Left ventricle myocardium superior (tissue), 1 donor: ENCODE measurements around the gene ATP5F1D. TPM values are rescaled to one million over a fixed set of nuclear protein-coding genes. Genes with fewer than 3 reads are reported as not detected.
"Not testable (repeated sequence)": the region's sequence is repeated elsewhere in the genome, so short reads cannot be mapped to it uniquely, and the experiment has no call there.

ENCODE experiments used
- ATAC-seq: fragments of 200-7000 bp; cut with Tn5 transposase; one replicate; pipeline ENCODE4 v1.9.1; 2020; ENCODE audit warnings: mild to moderate bottlenecking, moderate library complexity
- DNase-seq: peaks from one replicate; pipeline ENCODE4 v3.0.0-alpha.2; 2020
- intact Hi-C: fragments of 100-400 bp; cut with micrococcal nuclease; formaldehyde crosslinking; loops from one replicate; pipeline ENCODE4 v1.11.0; 2022
- total RNA-seq: library from RNA; stranded (reverse); fragmentation: NEBNext Ultra II Directional; extraction: Animal tissue kit (Norgen Biotek cat#: 25700); gene quantifications from one replicate; pipeline ENCODE4 v1.2.1, GENCODE V29; 2021
- donor health status: DM: no; HTN: yes; CAD: no; lungs with severe emphysema.

The ATP5F1D gene
- total RNA-seq, 1 donor from 2014 or later: 686 TPM

GRCh38 chr19:1240925-1241324, 626 bp upstream of the ATP5F1D start:
- DNase-seq (no peak), ATAC-seq (no peak)
- intact Hi-C loops: no loop called here

GRCh38 chr19:1243768-1244692, 2.5 kb downstream of the ATP5F1D start:
- ATAC-seq (peak; percentile 44), DNase-seq (peak; percentile 94)
- intact Hi-C loops: no loop called here

- intact Hi-C loops: no loop called here
- ATAC-seq (peak; percentile 38), DNase-seq (peak; percentile 93)
These were observed 3.3 kb downstream of the ATP5F1D start for GRCh38 chr19:1244693-1245451.

GRCh38 chr19:1245494-1246264, 4.1 kb downstream of the ATP5F1D start:
- ATAC-seq: peak; percentile 42
- DNase-seq: peak; percentile 94
- intact Hi-C loops: no loop called here

- ATAC-seq, intact Hi-C loops: not testable (repeated sequence)
- DNase-seq: peak; percentile 63
These were observed 4.9 kb downstream of the ATP5F1D start for GRCh38 chr19:1246265-1247087.

GRCh38 chr19:1247748-1248138, 6.2 kb downstream of the ATP5F1D start:
- no peak for ATAC-seq
- intact Hi-C loops: no loop called here
- DNase-seq: no peak

- ATAC-seq (peak; percentile 33), DNase-seq (peak; percentile 93)
- intact Hi-C loops: no loop called here
These were observed 6.7 kb downstream of the ATP5F1D start, which contains the start of gene MIDN for GRCh38 chr19:1248139-1248785. Gene MIDN (plus strand): TSS chr19:1248583. CDS start chr19:1250297, 1,714 bp downstream.

- DNase-seq: peak; percentile 91
- ATAC-seq: peak; percentile 9
- intact Hi-C loops: no loop called here
These were observed 7.3 kb downstream of the ATP5F1D start for GRCh38 chr19:1248786-1249297.

GRCh38 chr19:1249298-1249989, 7.9 kb downstream of the ATP5F1D start:
- ATAC-seq: peak; percentile 6

GRCh38 chr19:1249990-1250436, 8.5 kb downstream of the ATP5F1D start:
- intact Hi-C loops: no loop called here
- ATAC-seq (no peak), DNase-seq (no peak)

More at GRCh38 chr19:1249298-1249989, 7.9 kb downstream of the ATP5F1D start:
- intact Hi-C loops: no loop called here
- DNase-seq: peak; percentile 97

GRCh38 chr19:1250437-1251260, 9.1 kb downstream of the ATP5F1D start:
- intact Hi-C loops: no loop called here
- DNase-seq (peak; percentile 81), ATAC-seq (no peak)

- intact Hi-C loops: no loop called here
- DNase-seq (peak; percentile 89), ATAC-seq (peak; percentile 1)
These were observed 10.0 kb downstream of the ATP5F1D start for GRCh38 chr19:1251330-1252220.

- DNase-seq (peak; percentile 94), ATAC-seq (peak; percentile 48)
- intact Hi-C loops: no loop called here
These were observed 10.8 kb downstream of the ATP5F1D start for GRCh38 chr19:1252221-1252820.

GRCh38 chr19:1252821-1253513, 11.4 kb downstream of the ATP5F1D start:
- ATAC-seq (peak; percentile 51), DNase-seq (peak; percentile 91)
- intact Hi-C loops: no loop called here
